ENCODE results near the gene COL7A1.
A peak's percentile ranks its signal among the peaks of the same experiment; 100 is the strongest.

Gene COL7A1

DNA sequence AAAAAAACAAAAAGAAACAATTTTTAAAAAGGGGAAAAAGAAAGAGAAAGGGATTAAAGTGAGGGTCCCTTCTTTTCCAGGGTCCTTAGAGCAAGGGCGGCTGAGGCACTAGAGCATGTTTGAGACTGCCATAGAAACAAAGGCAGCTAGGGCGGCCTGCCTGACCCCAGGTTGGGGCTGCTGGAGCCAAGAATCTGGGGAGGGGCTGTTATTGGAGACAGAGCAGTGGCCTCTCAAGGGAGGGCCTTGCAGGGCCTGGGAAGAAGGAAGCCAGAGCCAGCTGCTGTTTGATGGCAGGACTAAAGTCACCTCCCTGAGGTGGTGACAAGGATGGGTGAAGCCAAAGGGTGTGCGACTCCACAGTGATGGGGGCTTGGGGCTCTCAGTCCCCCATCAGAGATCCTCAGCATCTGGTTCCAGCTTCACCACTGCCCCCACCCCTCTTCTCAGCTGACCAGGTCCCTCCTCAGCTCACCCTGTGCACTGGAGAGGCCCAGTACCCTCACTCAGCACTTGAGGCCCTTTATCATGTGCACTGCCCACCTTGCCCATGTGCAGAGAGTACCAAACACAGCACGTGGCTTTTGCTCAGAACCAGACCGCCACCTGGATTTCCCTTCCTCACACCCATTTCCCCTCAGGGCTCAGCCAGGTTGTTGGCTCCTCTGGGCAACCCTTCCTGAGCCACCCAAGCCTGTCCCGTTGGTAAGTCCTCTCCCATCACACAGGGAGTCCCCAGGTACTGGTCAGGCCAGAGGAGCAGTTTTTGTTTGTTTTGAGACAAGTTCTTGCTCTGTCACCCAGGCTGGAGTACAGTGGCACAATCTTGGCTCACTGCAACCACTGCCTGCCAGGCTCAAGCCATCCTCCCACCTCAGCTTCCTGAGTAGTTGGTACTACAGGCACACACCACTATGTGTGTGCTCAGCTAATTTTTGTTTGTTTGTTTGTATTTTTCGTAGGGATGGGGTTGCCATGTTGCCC lies 24.7 kb upstream of the COL7A1 start:
- DNase-seq (ENCODE audit: low read depth), result no peak

DNA sequence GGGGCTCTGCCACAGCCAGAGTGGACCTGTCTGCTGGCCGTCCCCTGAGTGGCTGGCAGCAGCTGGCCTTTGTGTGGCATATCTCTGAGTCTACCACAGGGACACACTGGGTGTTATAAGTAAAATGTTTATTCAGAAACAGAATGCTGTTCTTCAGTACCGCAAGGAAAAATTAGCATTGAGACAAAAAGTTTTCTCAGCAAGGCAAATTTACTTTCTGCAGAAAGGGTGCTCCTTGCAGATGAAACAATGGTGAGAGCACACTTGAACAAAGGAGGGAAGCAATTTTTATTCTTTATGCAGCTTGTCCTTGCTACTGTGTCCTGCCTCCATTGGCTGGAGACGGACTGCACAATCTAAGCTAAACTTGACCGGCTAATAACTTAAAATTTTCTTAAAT lies 22.4 kb upstream of the COL7A1 start:
- DNase-seq (ENCODE audit: low read depth), result no peak

- no peak for DNase-seq (ENCODE audit: low read depth)
Measured at GRCh38 chr3:48614044-48614443, 18.9 kb upstream of the COL7A1 start.

GRCh38 chr3:48612309-48612708 lies 17.2 kb upstream of the COL7A1 start:
- DNase-seq (ENCODE audit: low read depth), result no peak

GRCh38 chr3:48609088-48610005 lies 14.2 kb upstream of the COL7A1 start, which contains the start of gene UQCRC1:
TSS of gene UQCRC1 (minus strand) at chr3:48609646. CDS start at chr3:48609620, 26 bp downstream.
- peak; percentile 52 for DNase-seq (ENCODE audit: low read depth)

DNA sequence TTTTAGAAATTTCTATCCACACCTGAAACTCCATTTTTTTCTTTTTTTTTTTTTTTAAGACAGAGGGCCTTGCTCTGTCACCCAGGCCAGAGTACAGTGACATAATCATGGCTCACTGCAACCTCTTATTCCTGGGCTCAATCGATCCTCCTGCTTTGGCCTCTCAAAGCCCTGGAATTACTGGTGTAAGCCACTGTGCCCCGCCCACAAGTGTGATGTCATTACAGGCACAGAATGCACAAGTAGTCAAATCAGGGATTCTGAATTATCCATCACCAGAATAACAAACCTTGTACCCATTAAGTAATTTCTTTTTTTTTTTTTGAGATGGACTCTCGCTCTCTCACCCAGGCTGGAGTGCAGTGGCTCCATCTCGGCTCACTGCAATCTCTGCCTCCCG lies 12.4 kb upstream of the COL7A1 start:
- no peak for DNase-seq (ENCODE audit: low read depth)

- no peak for DNase-seq (ENCODE audit: low read depth)
Measured at GRCh38 chr3:48601622-48601994, 6.5 kb upstream of the COL7A1 start.

DNA sequence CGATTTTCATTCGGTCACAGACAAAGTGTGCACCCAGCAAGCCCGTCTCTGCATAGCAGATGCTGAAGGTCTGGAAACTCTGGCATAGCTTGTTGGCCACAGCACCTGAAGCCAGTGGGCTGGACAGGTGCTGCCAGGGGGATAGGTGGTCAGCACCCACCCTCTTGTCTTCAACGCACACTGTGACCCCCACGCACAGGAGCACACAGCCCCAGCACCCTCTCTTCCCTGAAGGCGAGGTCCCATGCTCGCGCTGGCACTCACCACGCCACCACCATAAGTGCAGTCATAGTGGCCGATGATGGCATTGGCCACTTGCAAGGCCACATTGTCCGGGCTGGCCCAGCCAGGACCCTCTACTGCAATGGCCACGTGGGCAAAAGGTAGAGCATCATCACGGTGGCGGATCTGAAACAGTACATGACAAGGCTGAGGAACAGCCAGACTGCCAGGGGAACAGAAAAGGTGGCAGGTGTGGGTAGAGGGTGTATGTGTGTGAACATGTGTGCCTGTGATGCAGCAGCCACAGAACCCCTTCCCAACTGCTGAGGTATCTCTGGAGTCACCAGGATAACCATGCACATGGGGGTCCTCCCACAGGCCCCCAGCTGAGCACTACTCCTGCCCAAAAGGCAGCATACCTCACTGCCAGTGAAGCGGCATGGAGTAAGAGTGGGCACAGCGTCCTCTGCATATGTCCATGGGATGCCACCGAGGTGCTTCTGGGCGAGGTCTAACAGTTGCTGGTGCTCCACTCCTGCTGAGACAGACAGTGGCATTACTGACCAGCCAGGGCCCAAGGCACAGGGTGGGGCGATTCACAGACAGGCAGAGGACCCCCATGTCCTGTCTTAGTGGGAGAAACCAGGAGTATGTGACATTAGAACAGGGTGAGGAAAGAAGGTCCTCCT lies 5.8 kb upstream of the COL7A1 start:
- no peak for DNase-seq (ENCODE audit: low read depth)

DNA sequence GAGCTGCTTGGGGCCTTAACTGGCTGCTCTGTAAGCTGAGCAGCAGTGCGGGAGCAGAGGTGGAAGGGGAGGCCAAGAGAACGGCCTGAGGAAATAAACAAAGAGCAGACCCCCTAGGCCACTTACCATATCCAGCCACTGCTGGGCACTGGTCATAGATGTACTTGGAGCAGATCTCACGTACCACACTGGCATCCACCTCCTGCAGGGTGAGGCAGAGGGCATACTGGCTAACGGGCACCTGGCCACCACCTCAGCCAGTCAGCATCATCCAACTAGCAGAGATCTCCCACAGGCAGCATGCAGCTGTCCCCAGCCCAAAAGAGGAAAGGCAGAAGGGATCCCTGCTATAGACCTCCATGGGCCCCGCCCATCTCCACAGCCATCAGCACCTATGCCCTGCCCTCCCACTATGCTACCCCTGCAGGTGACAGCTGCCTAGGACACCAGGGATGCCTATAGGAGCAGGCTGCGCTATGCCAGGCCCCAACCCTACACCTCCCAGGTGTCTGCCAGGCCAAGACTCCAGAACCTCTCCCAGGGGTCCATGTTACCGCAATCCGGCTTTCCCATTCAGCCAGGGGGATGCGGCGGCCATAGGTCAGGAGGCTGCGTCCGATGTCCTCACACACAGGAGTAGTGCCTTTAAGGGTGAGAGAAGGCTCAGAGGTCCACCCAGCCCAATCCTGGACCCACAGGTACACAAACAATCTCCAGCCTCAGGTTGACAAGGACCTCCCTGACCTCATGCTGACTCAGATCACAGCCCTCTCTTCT lies 4.6 kb upstream of the COL7A1 start:
- no peak for DNase-seq (ENCODE audit: low read depth)

- DNase-seq (ENCODE audit: low read depth), result no peak
Measured at GRCh38 chr3:48599077-48599501, 4.0 kb upstream of the COL7A1 start.

GRCh38 chr3:48598323-48599076 lies 3.4 kb upstream of the COL7A1 start:
- DNase-seq (ENCODE audit: low read depth), result peak; percentile 67

DNA sequence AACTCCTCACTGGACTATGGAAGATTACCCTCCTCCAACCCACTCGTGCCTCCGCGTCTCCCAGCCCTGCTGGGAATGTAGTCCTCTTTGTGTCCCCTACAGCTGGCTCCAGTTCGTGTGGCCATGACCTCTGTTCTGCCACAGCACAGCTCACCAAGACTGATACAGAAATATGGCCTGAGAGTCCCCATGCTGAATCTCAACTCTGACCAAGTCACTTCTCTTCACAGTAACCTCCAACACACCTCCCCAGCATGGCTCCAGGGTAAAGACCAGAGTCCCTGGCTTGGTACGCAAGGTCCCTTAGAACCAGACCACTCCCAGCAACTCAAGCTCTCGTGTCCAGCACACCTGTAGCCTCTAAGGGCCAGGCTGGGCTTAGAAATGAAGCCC lies 2.3 kb upstream of the COL7A1 start:
- no peak for DNase-seq (ENCODE audit: low read depth)

- DNase-seq (ENCODE audit: low read depth), result no peak
Measured at GRCh38 chr3:48596676-48597407, 1.7 kb upstream of the COL7A1 start.

- no peak for DNase-seq (ENCODE audit: low read depth)
Measured at GRCh38 chr3:48596157-48596556, 1.0 kb upstream of the COL7A1 start.

DNA sequence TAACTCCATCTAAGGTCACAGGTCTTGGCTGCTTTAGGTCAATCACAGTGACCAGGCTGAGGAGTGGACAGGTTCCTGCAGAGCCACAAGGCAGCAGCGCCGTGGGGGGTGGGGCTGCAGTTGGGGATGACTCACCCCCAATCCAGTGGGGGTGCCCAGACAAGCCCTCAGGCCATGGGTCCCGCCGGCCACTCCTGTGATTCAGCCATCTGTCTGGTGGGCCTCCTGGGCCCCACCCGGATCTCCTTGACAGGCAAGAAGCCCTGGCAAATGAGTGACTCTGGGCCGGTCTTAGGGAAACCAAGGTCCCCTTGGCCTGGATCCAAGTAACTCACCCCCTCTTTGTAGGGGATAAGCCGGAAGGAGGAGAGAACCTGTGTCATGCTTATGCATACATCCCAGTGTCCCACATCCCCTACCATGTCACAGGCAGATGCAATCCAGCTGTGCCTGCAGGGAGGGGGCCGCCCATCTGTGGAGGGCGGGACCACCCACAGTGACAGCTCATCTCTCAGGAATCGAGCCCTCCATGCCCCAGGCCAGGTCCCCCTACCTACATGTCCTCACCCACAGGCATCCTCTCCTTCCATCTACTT lies 495 bp upstream of the COL7A1 start:
- peak; percentile 79 for DNase-seq (ENCODE audit: low read depth)

DNA sequence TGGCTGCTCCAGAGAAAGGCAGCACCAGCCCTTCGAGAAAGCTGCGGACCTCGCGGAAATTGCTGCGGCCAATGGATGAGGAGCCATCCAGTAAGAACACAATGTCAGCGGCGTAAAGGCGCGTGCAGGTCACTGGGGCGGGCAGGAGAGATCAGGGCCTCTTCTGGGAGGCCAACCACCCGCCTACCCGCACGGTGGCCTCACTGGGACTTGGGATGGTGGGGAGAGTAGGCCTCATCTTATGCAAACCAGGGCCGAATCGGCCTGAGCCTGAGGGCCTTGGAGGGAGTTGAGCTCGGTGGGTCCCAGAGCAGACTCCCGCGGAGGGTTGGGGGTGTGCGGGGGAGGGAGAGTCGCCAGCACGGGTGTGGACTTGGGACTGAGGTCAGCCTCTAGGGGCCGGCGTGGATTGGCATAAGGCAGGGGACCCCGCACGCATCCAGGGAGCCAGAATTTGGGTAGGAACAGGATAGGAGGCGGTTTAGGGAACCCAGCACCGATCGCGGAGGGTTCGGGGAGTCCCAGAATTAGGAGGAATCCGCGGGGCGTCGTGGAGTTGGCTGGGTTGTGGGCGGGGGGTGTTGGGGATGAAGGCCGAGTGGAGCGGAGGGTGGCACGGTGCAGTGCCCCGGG lies 596 bp downstream of the COL7A1 start:
- no peak for DNase-seq (ENCODE audit: low read depth)

- DNase-seq (ENCODE audit: low read depth), result no peak
Measured at GRCh38 chr3:48593337-48593736, 1.8 kb downstream of the COL7A1 start.

DNA sequence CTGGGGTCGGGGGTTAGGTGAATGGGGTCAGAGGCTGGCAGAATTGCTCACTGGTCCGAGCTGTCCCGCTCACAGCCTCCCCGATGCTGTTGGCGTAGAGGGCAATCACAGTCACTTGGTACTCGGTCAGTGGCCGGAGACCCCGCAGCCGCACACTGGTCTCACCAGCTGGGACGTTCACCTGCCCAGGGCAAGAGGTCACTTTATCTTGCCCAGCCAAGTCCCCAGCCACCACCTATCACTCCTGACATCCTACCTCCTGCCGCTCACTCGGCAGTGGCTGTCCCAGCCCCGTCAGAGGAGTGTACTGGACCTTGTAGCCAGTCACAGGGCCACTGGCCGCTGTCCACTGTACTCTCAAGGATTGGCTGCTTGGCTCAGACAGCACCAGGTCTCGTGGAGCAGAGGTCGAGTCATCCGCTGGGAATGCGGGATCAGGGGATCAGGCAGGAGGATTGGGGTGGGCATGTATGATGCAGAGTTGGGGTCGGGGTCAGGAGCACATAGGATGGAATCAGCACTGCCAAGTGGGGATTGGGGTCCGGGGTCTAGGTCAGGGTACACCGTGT lies 2.5 kb downstream of the COL7A1 start:
- no peak for DNase-seq (ENCODE audit: low read depth)

Data from non-pigmented ciliary epithelial cell (primary cell).